Caco-2 (cell line): ENCODE data around the gene KAT8. TPM values are rescaled to one million over a fixed set of nuclear protein-coding genes. Genes with fewer than 3 reads are reported as not detected.

ENCODE experiments used
- BruUV-seq: library from RNA; stranded (reverse); fragments of 400-500 nt; replicated peaks from 2 replicates; lab custom pipeline; 2021; lab: Mats Ljungman, UMichigan
- CTCF ChIA-PET: fragments of 300-600 bp; sonication (Branson Sonifier 250); formaldehyde crosslinking; loops from one replicate; lab custom pipeline; 2022; ENCODE audit warnings: antibody characterized with exemption; lab: Charles Lee
- POLR2A ChIA-PET: fragments of 300-600 bp; sonication (Branson Sonifier 250); formaldehyde crosslinking; loops from one replicate; lab custom pipeline; 2022; ENCODE audit warnings: antibody characterized with exemption; lab: Charles Lee
- DNase-seq, 2 experiments: peaks; one replicate each; pipeline versions ENCODE4 v3.0.0 to v3.0.0-alpha.2; 2020 to 2022
- H3K27me3 ChIP-seq: replicated peaks from 2 replicates; pipeline ENCODE4 v1.6.0; 2011; ENCODE audit warnings: low read length; ENCODE audit not compliant: control insufficient read depth, insufficient read depth
- H3K36me3 ChIP-seq: 2 replicates; pipeline ENCODE4 v1.5.1; 2011; ENCODE audit warnings: low read length; ENCODE audit not compliant: control insufficient read depth, insufficient read depth
- H3K4me1 ChIP-seq: fragments of 250-450 bp; sonication (Bioruptor Pico); 2 replicates; pipeline ENCODE4 v1.5.1; 2020; ENCODE audit warnings: mild to moderate bottlenecking
- H3K4me3 ChIP-seq: 2 replicates; pipeline ENCODE4 v1.5.1; 2011; ENCODE audit warnings: low read depth, mild to moderate bottlenecking, control low read depth, low read length
- H3K9me3 ChIP-seq: fragments of 250-450 bp; sonication (Bioruptor Pico); 2 replicates; pipeline ENCODE4 v1.5.1; 2020; ENCODE audit warnings: mild to moderate bottlenecking, moderate library complexity
- H3K27ac Mint-ChIP-seq: one replicate; pipeline ENCODE4 v1.8.0; 2022; ENCODE audit warnings: mixed read lengths; ENCODE audit not compliant: unreplicated experiment
- H3K27me3 Mint-ChIP-seq: one replicate; pipeline ENCODE4 v1.8.0; 2022; ENCODE audit warnings: mixed read lengths; ENCODE audit not compliant: insufficient read depth, unreplicated experiment
- H3K36me3 Mint-ChIP-seq: one replicate; pipeline ENCODE4 v1.8.0; 2022; ENCODE audit warnings: mild to moderate bottlenecking, mixed read lengths; ENCODE audit not compliant: insufficient read depth, unreplicated experiment
- H3K4me1 Mint-ChIP-seq: one replicate; pipeline ENCODE4 v1.8.0; 2022; ENCODE audit warnings: low read depth, mixed read lengths; ENCODE audit not compliant: unreplicated experiment
- H3K4me3 Mint-ChIP-seq: one replicate; pipeline ENCODE4 v1.8.0; 2022; ENCODE audit warnings: mild to moderate bottlenecking, moderate library complexity, mixed read lengths; ENCODE audit not compliant: unreplicated experiment
- H3K9me3 Mint-ChIP-seq: one replicate; pipeline ENCODE4 v1.8.0; 2022; ENCODE audit warnings: mixed read lengths; ENCODE audit not compliant: unreplicated experiment
- CTCF ChIP-seq, 2 experiments: fragments of 200-600 bp in 1 of 2; IDR thresholded peaks; 1 replicate in 1 of 2; 2 replicates in 1 of 2; pipeline versions ENCODE4 v1.5.1 to v1.8.0; 2011 to 2022; ENCODE audit warnings: antibody characterized with exemption in 1 of 2, control low read depth in 1 of 2, inconsistent platforms in 1 of 2, low read depth in 1 of 2, low read length in 1 of 2, mild to moderate bottlenecking in 1 of 2, moderate library complexity in 1 of 2; ENCODE audit not compliant: insufficient read depth in 1 of 2, severe bottlenecking in 1 of 2, unreplicated experiment in 1 of 2
- intact Hi-C: fragments of 100-400 bp; cut with micrococcal nuclease; formaldehyde crosslinking; loops from one replicate; pipeline ENCODE4 v1.10.0; 2022; ENCODE audit not compliant: unreplicated experiment
- total RNA-seq: library from RNA; stranded (reverse); gene quantifications from 2 replicates; pipeline ENCODE4 v1.2.3, GENCODE V29; 2022

KAT8 gene
- total RNA-seq, 1 experiment from 2014 or later, result 46.2 TPM

GRCh38 chr16:31129568-31130335 lies 12.3 kb downstream of the KAT8 start:
- Mint-ChIP-seq H3K27ac (peak overlapping the region; percentile 75), H3K4me1 (peaks cover 32% of the 10 kb centered on the region), H3K36me3 (peaks cover 49% of the 10 kb centered on the region), H3K4me3 (no peak overlapping the region), H3K9me3 (no peaks in the 10 kb centered on the region), H3K27me3 (no peaks in the 10 kb centered on the region)
- BruUV-seq, result no TSS peak
- TF ChIP-seq CTCF (IDR thresholded peaks at IDR 0.05; ENCODE audit: insufficient read depth in 1 of 2, low read depth in 1 of 2, low read length in 1 of 2, severe bottlenecking in 1 of 2, unreplicated experiment in 1 of 2), result no peak
- POLR2A ChIA-PET, result interaction anchor here (0.7 to 3.9 kb wide), 3 partner anchors 12 to 91 kb away, joined by 9 to 24 read pairs (median 20); partner anchors contain the start of gene KAT8
- Histone ChIP-seq H3K36me3 (peaks cover 6% of the 10 kb centered on the region), H3K4me3 (no peak overlapping the region), H3K27me3 (no peaks in the 10 kb centered on the region), H3K9me3 (no peaks in the 10 kb centered on the region), H3K4me1 (peaks cover 41% of the 10 kb centered on the region)
- DNase-seq, result no peak
- intact Hi-C loops, result loop anchor here (10.0 kb wide), 1 partner anchor 325 kb away; the partner anchor contains the start of gene ARMC5
- CTCF ChIA-PET, result interaction anchor here (2.8 kb wide), 1 partner anchor 13 kb away, joined by 30 read pairs; no protein-coding TSS in a partner anchor

- Mint-ChIP-seq H3K4me1 (peaks cover 33% of the 10 kb centered on the region), H3K27me3 (no peaks in the 10 kb centered on the region)
- POLR2A ChIA-PET, result interaction anchor here (0.7 to 3.2 kb wide), 4 partner anchors 9 to 91 kb away, joined by 3 to 35 read pairs (median 14); partner anchors contain the start of gene KAT8
These were observed 12.9 kb downstream of the KAT8 start for GRCh38 chr16:31130336-31130891.

More at GRCh38 chr16:31130336-31130891, 12.9 kb downstream of the KAT8 start:
- peaks cover 41% of the 10 kb centered on the region for H3K4me1 ChIP-seq
- intact Hi-C loops, result loop anchor here (10.0 kb wide), 1 partner anchor 324 kb away; the partner anchor contains the start of gene ARMC5
- CTCF ChIA-PET, result interaction anchor here (2.0 to 2.8 kb wide), 2 partner anchors 12 to 13 kb away, joined by 8 to 30 read pairs; partner anchors contain the start of gene KAT8
- TF ChIP-seq CTCF (IDR thresholded peaks at IDR 0.05; ENCODE audit: insufficient read depth in 1 of 2, low read depth in 1 of 2, low read length in 1 of 2, severe bottlenecking in 1 of 2, unreplicated experiment in 1 of 2), result no peak
- no TSS peak for BruUV-seq
- H3K4me3 Mint-ChIP-seq, result peak overlapping the region; percentile 76
- no peaks in the 10 kb centered on the region for H3K27me3 ChIP-seq
- no peak for DNase-seq
- H3K27ac Mint-ChIP-seq, result peak overlapping the region; percentile 75
- no peaks in the 10 kb centered on the region for H3K9me3 Mint-ChIP-seq
- peaks cover 6% of the 10 kb centered on the region for H3K36me3 ChIP-seq
- H3K36me3 Mint-ChIP-seq, result peaks cover 54% of the 10 kb centered on the region
- H3K9me3 ChIP-seq, result no peaks in the 10 kb centered on the region
- no peak overlapping the region for H3K4me3 ChIP-seq
